K562 (cell line): ENCODE data around the gene ESPN. TPM values are rescaled to one million over a fixed set of nuclear protein-coding genes. Genes with fewer than 3 reads are reported as not detected.
"Not testable (repeated sequence)": the region's sequence is repeated elsewhere in the genome, so short reads cannot be mapped to it uniquely, and the experiment has no call there.

Source experiments
- ATAC-seq: fragments of 200-7000 bp; cut with Tn5 transposase; 3 replicates; pipeline ENCODE4 v1.9.1; 2020; ENCODE audit warnings: moderate library complexity
- BruUV-seq: library from RNA; stranded (reverse); fragments of 400-500 nt; replicated peaks from 2 replicates; lab custom pipeline; 2021; lab: Mats Ljungman, UMichigan
- CTCF ChIA-PET: fragments of 300-600 bp; formaldehyde crosslinking; extraction: SDS; loops from one replicate; lab custom pipeline; 2021; ENCODE audit warnings: low intra/inter-chr PET ratio; lab: Yijun Ruan, JAX
- POLR2A ChIA-PET: fragments of 300-600, 350-650 bp; sonication (Branson Sonifier 250); formaldehyde crosslinking; extraction: SDS; loops from one replicate; lab custom pipeline; 2021; ENCODE audit warnings: antibody characterized with exemption, inconsistent platforms; lab: Yijun Ruan, JAX
- DNase-seq, 4 experiments: peaks; one replicate each; pipeline versions ENCODE4 v3.0.0 to v3.0.0-alpha.2; 2011 to 2018; ENCODE audit warnings: low spot score in 3 of 4, mixed read lengths in 3 of 4; ENCODE audit errors: extremely low read depth in 1 of 4
- FAIRE-seq: peaks from 2 replicates; lab custom pipeline; 2011; peaks lifted over from hg19 to GRCh38; lab: Jason Lieb, UNC
- H2AFZ ChIP-seq: 2 replicates; pipeline ENCODE4 v1.6.0; 2011; ENCODE audit warnings: low read depth, low read length, control low read depth, inconsistent platforms
- H3K27ac ChIP-seq: fragments of 200-600 bp; 3 replicates; pipeline ENCODE4 v1.8.0; 2011; ENCODE audit warnings: low read depth, mild to moderate bottlenecking, control low read depth, inconsistent platforms, low read length, moderate library complexity, mixed read lengths; ENCODE audit errors: extremely low read depth
- H3K27me3 ChIP-seq, 2 experiments: fragments of 300-600 bp in 1 of 2; 2 replicates in 1 of 2; 3 replicates in 1 of 2; pipeline versions ENCODE4 v1.6.0 to v1.8.0; 2011; ENCODE audit warnings: inconsistent platforms in 2 of 2, low read length in 2 of 2, mild to moderate bottlenecking in 1 of 2, mixed read lengths in 1 of 2, moderate library complexity in 1 of 2; ENCODE audit not compliant: control insufficient read depth in 2 of 2, insufficient read depth in 2 of 2
- H3K36me3 ChIP-seq: fragments of 300-600 bp; 3 replicates; pipeline ENCODE4 v1.8.0; 2011; ENCODE audit warnings: mild to moderate bottlenecking, low read length, inconsistent platforms; ENCODE audit not compliant: control insufficient read depth, insufficient read depth
- H3K4me1 ChIP-seq, 2 experiments: fragments of 200-600 bp in 1 of 2; replicated peaks in 1 of 2; 2 replicates in 1 of 2; 3 replicates in 1 of 2; pipeline versions ENCODE4 v1.5.1 to v1.8.0; 2011; ENCODE audit warnings: inconsistent platforms in 2 of 2, low read length in 2 of 2, mild to moderate bottlenecking in 1 of 2, mixed read lengths in 1 of 2, moderate library complexity in 1 of 2; ENCODE audit not compliant: control insufficient read depth in 2 of 2, insufficient read depth in 2 of 2
- H3K4me2 ChIP-seq: 2 replicates; pipeline ENCODE4 v1.6.1; 2011; ENCODE audit warnings: low read length, control low read depth, inconsistent platforms, mixed read lengths; ENCODE audit not compliant: insufficient read depth
- H3K4me3 ChIP-seq: fragments of 200-600 bp; sonication (generic), shearing (Covaris generic); 2 replicates; pipeline ENCODE4 v1.5.1; 2016; ENCODE audit warnings: control low read depth, inconsistent platforms
- H3K79me2 ChIP-seq: fragments of 200-600 bp; 3 replicates; pipeline ENCODE4 v1.8.0; 2011; ENCODE audit warnings: low read length, inconsistent platforms; ENCODE audit not compliant: control insufficient read depth, insufficient read depth
- H3K9ac ChIP-seq, 2 experiments: 2 replicates each; pipeline versions ENCODE4 v1.6.0 to v1.6.1; 2011; ENCODE audit warnings: low read depth in 2 of 2, low read length in 2 of 2, control low read depth in 1 of 2, inconsistent platforms in 1 of 2, mild to moderate bottlenecking in 1 of 2, mixed read lengths in 1 of 2; ENCODE audit not compliant: insufficient read depth in 1 of 2
- H3K9me1 ChIP-seq: one replicate; pipeline ENCODE4 v1.6.0; 2011; ENCODE audit warnings: inconsistent platforms, mild to moderate bottlenecking, low read length, moderate library complexity; ENCODE audit not compliant: control insufficient read depth, insufficient read depth
- H3K9me3 ChIP-seq: replicated peaks from 2 replicates; pipeline ENCODE4 v1.5.1; 2011; ENCODE audit warnings: low read depth, low read length, inconsistent platforms; ENCODE audit not compliant: control insufficient read depth, insufficient read depth
- H4K20me1 ChIP-seq: replicated peaks from 2 replicates; pipeline ENCODE4 v1.6.1; 2011; ENCODE audit warnings: low read length, inconsistent platforms, mixed read lengths; ENCODE audit not compliant: control insufficient read depth, insufficient read depth
- LARP7 ChIP-seq: fragments of 450-650 bp; IDR thresholded peaks from 2 replicates; pipeline ENCODE4 v1.6.1; 2016
- STAG1 ChIP-seq: sonication (generic); formaldehyde crosslinking; IDR thresholded peaks from 2 replicates; pipeline ENCODE4 v1.5.0; 2020; ENCODE audit warnings: missing genetic modification reagents, borderline replicate concordance
- WGBS: fragments of 100-300 bp; shearing (Covaris generic); methylation state at CpG from one replicate; pipeline ENCODE4 v1.1.6; 2016; ENCODE audit warnings: low coverage, mixed read lengths; ENCODE audit not compliant: insufficient coverage; ENCODE audit errors: missing lambda C conversion rate; 5-methylcytosine and 5-hydroxymethylcytosine counted together
- in situ Hi-C: fragments of 300-500 bp; cut with MboI; formaldehyde crosslinking; loops from 4 replicates; pipeline ENCODE4 v1.15.0; 2018; ENCODE audit warnings: inconsistent platforms, mixed read lengths
- intact Hi-C: fragments of 100-400 bp; cut with micrococcal nuclease; formaldehyde crosslinking; loops from 2 replicates; pipeline ENCODE4 v1.14.2; 2022
- polyA plus RNA-seq, 8 experiments: library from polyadenylated mRNA; depleted of rRNA in 4 of 8; stranded (reverse) in 5 of 8; unstranded in 3 of 8; fragments of >200 nt; fragmentation: Nextera tagmentation in 2 of 8; fragmentation: Illumina TruSeq in 1 of 8; extraction: Ambion mirVana in 2 of 8; extraction: Trizol in 1 of 8; gene quantifications; 2 replicates each; pipeline versions ENCODE4 v1.2.1 to v1.2.3, GENCODE V29; 2011 to 2014; ENCODE audit warnings: inconsistent platforms in 1 of 8, missing spikeins in 1 of 8
- total RNA-seq, 7 experiments: library from RNA; depleted of rRNA in 6 of 7; stranded (reverse); fragments of >200 nt in 6 of 7; fragmentation: Illumina TruSeq in 2 of 7; extraction: Trizol in 2 of 7; gene quantifications; 2 replicates each; pipeline versions ENCODE4 v1.2.1 to v1.2.3, GENCODE V29; 2011 to 2021; ENCODE audit warnings: low replicate concordance in 1 of 7

Gene ESPN
- total and polyA plus RNA-seq, 9 of the 15 experiments (the other 6 are each of a cell fraction or from before 2014, with no cell fraction given): 0.07 to 1.2 (median 0.45) TPM; not detected in 3

DNA sequence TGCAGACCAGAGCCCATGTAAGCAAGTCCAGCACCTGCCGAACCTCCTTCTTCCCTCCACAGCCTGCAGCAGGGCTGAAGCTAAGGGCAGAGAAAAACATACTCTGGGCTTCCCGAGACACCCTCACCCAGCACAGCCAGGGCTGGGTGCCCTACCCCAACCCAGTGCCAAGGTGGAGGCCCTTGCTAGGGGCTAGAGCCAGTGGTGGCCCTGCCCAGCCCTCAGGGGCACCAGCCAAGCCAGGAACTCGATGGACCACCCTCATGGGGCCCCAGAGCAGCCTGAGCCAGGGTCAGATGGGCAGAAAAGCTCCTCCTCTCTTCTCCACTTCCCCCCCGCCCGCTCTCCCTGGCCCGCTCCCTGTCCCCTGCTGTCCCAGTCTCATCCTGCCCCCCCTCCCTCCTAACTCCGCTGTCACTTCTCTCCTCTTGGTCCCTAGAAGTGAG is 25.5 kb downstream of the ESPN start:
- FAIRE-seq (no peak), ATAC-seq (no peak), DNase-seq (no peak)
- Histone ChIP-seq H4K20me1 (peaks cover 20% of the 10 kb centered on the region; the same call in 1 of the 2 replicates), H3K27ac (no peak overlapping the region), H3K36me3 (no peaks in the 10 kb centered on the region), H3K4me2 (no peak overlapping the region), H3K4me1 (peaks cover 0 to 51% of the 10 kb centered on the region in 2 experiments; a peak in 2 of 5 replicates), H3K27me3 (peaks cover 55 to 87% of the 10 kb centered on the region in 2 experiments), H2AFZ (no peak overlapping the region), H3K9ac (no peak overlapping the region), H3K4me3 (no peak overlapping the region), H3K79me2 (no peaks in the 10 kb centered on the region), H3K9me3 (no peaks in the 10 kb centered on the region), H3K9me1 (peaks cover 5% of the 10 kb centered on the region)
- CTCF ChIA-PET: no interaction called here
- in situ Hi-C loops: no loop called here
- no TSS peak for BruUV-seq
- peak; percentile 9; the same call in 1 of the 2 replicates for TF ChIP-seq STAG1 (CRISPR knock-in tag)
- TF ChIP-seq LARP7: no peak
- POLR2A ChIA-PET: interaction anchor here (0.6 to 0.7 kb wide), 2 partner anchors 95 to 229 kb away, joined by 3 read pairs; no protein-coding TSS in a partner anchor
- intact Hi-C loops: no loop called here
- 6% methylated on average over 4 of the region's 7 CpGs for WGBS

DNA sequence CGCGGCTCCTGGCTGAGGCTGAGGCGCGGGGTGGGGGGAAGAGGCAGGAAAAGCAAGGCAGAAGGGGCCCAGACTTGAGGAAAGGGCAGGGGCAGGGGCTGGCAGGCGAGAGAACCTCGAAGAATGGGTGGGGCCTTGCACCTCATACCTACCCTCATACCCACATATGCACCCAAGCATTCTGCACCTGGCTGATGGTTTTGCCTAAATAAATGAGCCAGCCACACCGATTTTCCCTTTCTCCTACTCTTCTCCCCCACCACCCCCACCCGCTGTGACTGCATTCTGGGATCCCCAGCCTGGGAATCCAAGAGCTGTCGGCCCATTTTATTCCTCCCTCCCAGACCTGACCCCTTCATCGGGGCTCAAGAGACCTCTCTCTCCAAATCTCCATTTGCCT is 25.9 kb downstream of the ESPN start:
- not testable (repeated sequence) for BruUV-seq, H3K79me2 ChIP-seq
- POLR2A ChIA-PET: interaction anchor here (0.6 to 1.5 kb wide), 2 partner anchors 10 to 248 kb away, joined by 3 read pairs; no protein-coding TSS in a partner anchor

More for the DNA sequence above, 25.9 kb downstream of the ESPN start:
- WGBS: 1% methylated on average over 6 of the region's 10 CpGs
- H4K20me1 ChIP-seq: peaks cover 19% of the 10 kb centered on the region; the same call in 1 of the 2 replicates
- H3K27ac ChIP-seq, intact Hi-C loops, H3K9ac ChIP-seq, H3K4me3 ChIP-seq, H3K9me3 ChIP-seq, in situ Hi-C loops, CTCF ChIA-PET, ATAC-seq, H3K4me2 ChIP-seq, H3K36me3 ChIP-seq, H2AFZ ChIP-seq, FAIRE-seq, DNase-seq, H3K9me1 ChIP-seq: not testable (repeated sequence)
- peaks cover 0 to 54% of the 10 kb centered on the region in 2 experiments; a peak in 2 of 5 replicates for H3K4me1 ChIP-seq
- peaks cover 55 to 90% of the 10 kb centered on the region in 2 experiments for H3K27me3 ChIP-seq
